SK-N-SH treated with all-trans-retinoic acid at 6 μM for 48 hours (cell line): ENCODE measurements around the gene CBX1.

ENCODE experiments used
- ATAC-seq: fragments of 200-7000 bp; cut with Tn5 transposase; 3 replicates; pipeline ENCODE4 v1.9.1; 2020; ENCODE audit warnings: mild to moderate bottlenecking, moderate library complexity
- ARNTL ChIP-seq: fragments of 450-650 bp; formaldehyde crosslinking; IDR thresholded peaks from 2 replicates; pipeline ENCODE4 v1.5.0; 2020; ENCODE audit warnings: low read depth, mild to moderate bottlenecking, moderate library complexity, borderline replicate concordance
- BACH2 ChIP-seq: fragments of 250-450 bp; sonication (Bioruptor Pico); IDR thresholded peaks from 2 replicates; pipeline ENCODE4 v1.9.0; 2021; ENCODE audit warnings: mild to moderate bottlenecking, borderline replicate concordance
- CSDC2 ChIP-seq: fragments of 250-450 bp; sonication (Bioruptor Pico); IDR thresholded peaks from 2 replicates; pipeline ENCODE4 v1.5.0; 2020; ENCODE audit warnings: mild to moderate bottlenecking, moderate library complexity
- GLIS3 ChIP-seq: fragments of 250-450 bp; sonication (Bioruptor Pico); IDR thresholded peaks from 2 replicates; pipeline ENCODE4 v1.5.0; 2020; ENCODE audit warnings: mild to moderate bottlenecking, moderate library complexity
- ISL1 ChIP-seq: fragments of 250-450 bp; sonication (Bioruptor Pico); IDR thresholded peaks from 2 replicates; pipeline ENCODE4 v2.1.2; 2022; ENCODE audit warnings: mild to moderate bottlenecking, moderate library complexity
- OSR1 ChIP-seq: fragments of 250-450 bp; sonication (Bioruptor Pico); IDR thresholded peaks from 2 replicates; pipeline ENCODE4 v1.8.0; 2022; ENCODE audit warnings: moderate library complexity, mild to moderate bottlenecking, inconsistent platforms
- PPARA ChIP-seq: fragments of 250-450 bp; sonication (Bioruptor Pico); IDR thresholded peaks from 2 replicates; pipeline ENCODE4 v1.5.0; 2020; ENCODE audit warnings: mild to moderate bottlenecking, borderline replicate concordance
- RARB ChIP-seq: fragments of 250-450 bp; sonication (Bioruptor Pico); IDR thresholded peaks from 2 replicates; pipeline ENCODE4 v1.8.0; 2021; ENCODE audit warnings: mild to moderate bottlenecking, moderate library complexity
- SNAI2 ChIP-seq: fragments of 250-450 bp; sonication (Bioruptor Pico); IDR thresholded peaks from 2 replicates; pipeline ENCODE4 v1.5.0; 2020; ENCODE audit warnings: mild to moderate bottlenecking, moderate library complexity
- TCF4 ChIP-seq: fragments of 250-450 bp; sonication (Bioruptor Pico); IDR thresholded peaks from 2 replicates; pipeline ENCODE4 v1.8.0; 2021; ENCODE audit warnings: mild to moderate bottlenecking, moderate library complexity, borderline replicate concordance
- TOX ChIP-seq: fragments of 250-450 bp; sonication (Bioruptor Pico); IDR thresholded peaks from 2 replicates; pipeline ENCODE4 v1.8.0; 2021; ENCODE audit warnings: mild to moderate bottlenecking, moderate library complexity, borderline replicate concordance
- ZC3H10 ChIP-seq: fragments of 250-450 bp; sonication (Bioruptor Pico); IDR thresholded peaks from 2 replicates; pipeline ENCODE4 v1.5.1; 2021; ENCODE audit warnings: mild to moderate bottlenecking, moderate library complexity
- ZFP3 ChIP-seq: fragments of 250-450 bp; sonication (Bioruptor Pico); IDR thresholded peaks from 2 replicates; pipeline ENCODE4 v1.5.0; 2020; ENCODE audit warnings: mild to moderate bottlenecking, moderate library complexity
- ZNF565 ChIP-seq: fragments of 450-650 bp; formaldehyde crosslinking; conservative IDR thresholded peaks from 2 replicates; pipeline ENCODE4 v1.5.0; 2020; ENCODE audit warnings: low read depth, mild to moderate bottlenecking, moderate library complexity
- ZNF70 ChIP-seq: fragments of 450-650 bp; formaldehyde crosslinking; IDR thresholded peaks from 2 replicates; pipeline ENCODE4 v1.5.0; 2020; ENCODE audit warnings: mild to moderate bottlenecking, moderate library complexity
- ZNF8 ChIP-seq: fragments of 450-650 bp; formaldehyde crosslinking; IDR thresholded peaks from 2 replicates; pipeline ENCODE4 v1.5.0; 2020; ENCODE audit warnings: mild to moderate bottlenecking, moderate library complexity
- TF ChIP-seq, protein P1 (sequence below): fragments of 250-450 bp; sonication (Bioruptor Pico); IDR thresholded peaks from 2 replicates; pipeline ENCODE4 v1.5.0; 2020; ENCODE audit warnings: mild to moderate bottlenecking, moderate library complexity
- TF ChIP-seq, protein P2 (sequence below): fragments of 250-450 bp; sonication (Bioruptor Pico); IDR thresholded peaks from 2 replicates; pipeline ENCODE4 v1.5.1; 2021; ENCODE audit warnings: mild to moderate bottlenecking, moderate library complexity
- TF ChIP-seq, protein P3 (sequence below): fragments of 250-450 bp; sonication (Bioruptor Pico); IDR thresholded peaks from 2 replicates; pipeline ENCODE4 v1.8.0; 2020; ENCODE audit warnings: mild to moderate bottlenecking, moderate library complexity, borderline replicate concordance
- TF ChIP-seq, protein P4 (sequence below): fragments of 250-450 bp; sonication (Bioruptor Pico); IDR thresholded peaks from 2 replicates; pipeline ENCODE4 v1.8.0; 2021; ENCODE audit warnings: low read depth, mild to moderate bottlenecking, moderate library complexity, borderline replicate concordance

CBX1 gene

DNA sequence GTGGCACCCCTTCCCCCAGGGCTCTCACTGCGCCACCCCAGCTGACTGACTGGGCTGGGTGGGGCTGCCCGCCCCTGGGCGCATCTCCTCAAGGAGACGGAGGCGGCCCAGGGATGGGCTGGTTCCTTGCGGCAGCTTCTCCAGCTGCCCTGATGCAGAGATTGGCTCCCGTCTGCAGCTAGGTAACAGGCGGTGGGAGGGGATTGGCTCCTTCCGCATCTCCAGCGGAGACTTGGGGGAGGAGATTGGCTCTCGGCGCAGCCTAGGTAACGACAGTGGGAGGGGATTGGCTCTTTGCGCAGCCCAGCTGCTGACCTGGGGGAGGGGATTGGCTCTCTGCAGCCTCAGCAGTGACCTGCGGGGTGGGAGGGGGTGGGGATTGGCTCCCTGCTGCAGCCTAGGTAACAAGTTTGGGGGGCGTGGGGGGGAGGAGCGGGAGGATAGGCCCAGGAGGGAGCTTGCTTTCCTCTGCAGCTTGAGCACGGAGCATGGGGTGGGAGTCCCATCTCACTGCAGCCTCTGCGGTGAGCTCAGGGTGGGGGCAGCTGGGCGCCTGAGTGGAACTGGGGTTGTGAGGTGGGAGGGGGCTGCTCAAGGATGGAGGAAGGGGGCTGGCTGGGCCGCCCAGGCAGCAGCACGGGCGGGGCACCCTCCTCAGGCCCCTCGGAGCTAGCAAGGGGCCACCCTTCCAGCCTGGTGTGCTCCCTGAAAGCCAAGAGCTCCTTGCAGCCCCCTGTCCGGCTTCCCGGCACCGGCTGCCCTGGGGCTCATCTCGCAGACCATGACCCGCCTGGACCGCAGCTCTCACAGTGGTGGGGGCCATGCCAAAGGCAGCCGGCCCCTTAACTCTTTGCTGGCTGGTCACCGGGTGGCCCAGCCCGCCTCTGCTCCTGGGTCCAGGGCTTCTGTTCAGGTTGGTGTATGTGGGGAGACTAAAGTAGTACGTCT is 46.8 kb downstream of the CBX1 start:
- ATAC-seq = peak; percentile 73
- TF ChIP-seq, protein P1, sequence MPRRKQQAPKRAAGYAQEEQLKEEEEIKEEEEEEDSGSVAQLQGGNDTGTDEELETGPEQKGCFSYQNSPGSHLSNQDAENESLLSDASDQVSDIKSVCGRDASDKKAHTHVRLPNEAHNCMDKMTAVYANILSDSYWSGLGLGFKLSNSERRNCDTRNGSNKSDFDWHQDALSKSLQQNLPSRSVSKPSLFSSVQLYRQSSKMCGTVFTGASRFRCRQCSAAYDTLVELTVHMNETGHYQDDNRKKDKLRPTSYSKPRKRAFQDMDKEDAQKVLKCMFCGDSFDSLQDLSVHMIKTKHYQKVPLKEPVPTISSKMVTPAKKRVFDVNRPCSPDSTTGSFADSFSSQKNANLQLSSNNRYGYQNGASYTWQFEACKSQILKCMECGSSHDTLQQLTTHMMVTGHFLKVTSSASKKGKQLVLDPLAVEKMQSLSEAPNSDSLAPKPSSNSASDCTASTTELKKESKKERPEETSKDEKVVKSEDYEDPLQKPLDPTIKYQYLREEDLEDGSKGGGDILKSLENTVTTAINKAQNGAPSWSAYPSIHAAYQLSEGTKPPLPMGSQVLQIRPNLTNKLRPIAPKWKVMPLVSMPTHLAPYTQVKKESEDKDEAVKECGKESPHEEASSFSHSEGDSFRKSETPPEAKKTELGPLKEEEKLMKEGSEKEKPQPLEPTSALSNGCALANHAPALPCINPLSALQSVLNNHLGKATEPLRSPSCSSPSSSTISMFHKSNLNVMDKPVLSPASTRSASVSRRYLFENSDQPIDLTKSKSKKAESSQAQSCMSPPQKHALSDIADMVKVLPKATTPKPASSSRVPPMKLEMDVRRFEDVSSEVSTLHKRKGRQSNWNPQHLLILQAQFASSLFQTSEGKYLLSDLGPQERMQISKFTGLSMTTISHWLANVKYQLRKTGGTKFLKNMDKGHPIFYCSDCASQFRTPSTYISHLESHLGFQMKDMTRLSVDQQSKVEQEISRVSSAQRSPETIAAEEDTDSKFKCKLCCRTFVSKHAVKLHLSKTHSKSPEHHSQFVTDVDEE (CRISPR knock-in tag) = peak; percentile 70
- TF ChIP-seq, protein P2, sequence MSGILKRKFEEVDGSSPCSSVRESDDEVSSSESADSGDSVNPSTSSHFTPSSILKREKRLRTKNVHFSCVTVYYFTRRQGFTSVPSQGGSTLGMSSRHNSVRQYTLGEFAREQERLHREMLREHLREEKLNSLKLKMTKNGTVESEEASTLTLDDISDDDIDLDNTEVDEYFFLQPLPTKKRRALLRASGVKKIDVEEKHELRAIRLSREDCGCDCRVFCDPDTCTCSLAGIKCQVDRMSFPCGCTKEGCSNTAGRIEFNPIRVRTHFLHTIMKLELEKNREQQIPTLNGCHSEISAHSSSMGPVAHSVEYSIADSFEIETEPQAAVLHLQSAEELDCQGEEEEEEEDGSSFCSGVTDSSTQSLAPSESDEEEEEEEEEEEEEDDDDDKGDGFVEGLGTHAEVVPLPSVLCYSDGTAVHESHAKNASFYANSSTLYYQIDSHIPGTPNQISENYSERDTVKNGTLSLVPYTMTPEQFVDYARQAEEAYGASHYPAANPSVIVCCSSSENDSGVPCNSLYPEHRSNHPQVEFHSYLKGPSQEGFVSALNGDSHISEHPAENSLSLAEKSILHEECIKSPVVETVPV (CRISPR knock-in tag) = no peak
- TF ChIP-seq TOX (no peak), SNAI2 (CRISPR knock-in tag) (no peak), ZFP3 (CRISPR knock-in tag) (no peak)

DNA sequence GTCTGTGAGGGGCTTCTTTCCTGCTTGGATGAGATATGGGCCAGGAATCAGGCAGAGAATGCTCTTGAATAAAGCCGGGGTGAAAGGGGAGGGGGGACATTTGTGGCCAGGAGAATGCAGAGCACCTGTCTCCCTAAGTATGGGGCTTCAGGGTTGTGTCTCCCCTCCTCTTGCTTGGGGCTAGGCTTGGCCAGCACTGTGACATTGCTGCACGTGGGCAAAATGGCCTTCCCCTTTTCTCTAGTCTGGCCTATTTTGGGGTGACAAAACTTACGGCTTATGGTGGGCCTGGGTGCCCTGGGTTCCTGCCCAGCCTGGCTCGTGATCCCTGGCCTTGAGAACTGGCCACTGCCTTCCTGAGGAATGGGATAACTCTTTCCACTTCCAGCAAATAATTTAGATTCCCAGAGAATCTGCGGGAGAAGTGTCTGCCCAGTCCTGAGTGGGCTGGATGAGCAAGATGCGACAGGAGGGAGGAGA is 47.5 kb downstream of the CBX1 start:
- ATAC-seq = no peak
- TF ChIP-seq PPARA (CRISPR knock-in tag) = no peak
- TF ChIP-seq ZNF70 (CRISPR knock-in tag) = no peak
- no peak for TF ChIP-seq TCF4
- TF ChIP-seq RARB = no peak
- no peak for TF ChIP-seq BACH2 (CRISPR knock-in tag)
- TF ChIP-seq, protein P2 (CRISPR knock-in tag) = no peak
- no peak for TF ChIP-seq ZC3H10 (CRISPR knock-in tag)
- no peak for TF ChIP-seq OSR1 (CRISPR knock-in tag)
- TF ChIP-seq GLIS3 (CRISPR knock-in tag) = no peak
- TF ChIP-seq ARNTL = no peak
- TF ChIP-seq ZNF8 (CRISPR knock-in tag) = no peak
- TF ChIP-seq ISL1 (CRISPR knock-in tag) = no peak
- no peak for TF ChIP-seq ZNF565 (CRISPR knock-in tag)
- TF ChIP-seq SNAI2 (CRISPR knock-in tag) = no peak
- TF ChIP-seq CSDC2 (CRISPR knock-in tag) = no peak
- TF ChIP-seq, protein P3, sequence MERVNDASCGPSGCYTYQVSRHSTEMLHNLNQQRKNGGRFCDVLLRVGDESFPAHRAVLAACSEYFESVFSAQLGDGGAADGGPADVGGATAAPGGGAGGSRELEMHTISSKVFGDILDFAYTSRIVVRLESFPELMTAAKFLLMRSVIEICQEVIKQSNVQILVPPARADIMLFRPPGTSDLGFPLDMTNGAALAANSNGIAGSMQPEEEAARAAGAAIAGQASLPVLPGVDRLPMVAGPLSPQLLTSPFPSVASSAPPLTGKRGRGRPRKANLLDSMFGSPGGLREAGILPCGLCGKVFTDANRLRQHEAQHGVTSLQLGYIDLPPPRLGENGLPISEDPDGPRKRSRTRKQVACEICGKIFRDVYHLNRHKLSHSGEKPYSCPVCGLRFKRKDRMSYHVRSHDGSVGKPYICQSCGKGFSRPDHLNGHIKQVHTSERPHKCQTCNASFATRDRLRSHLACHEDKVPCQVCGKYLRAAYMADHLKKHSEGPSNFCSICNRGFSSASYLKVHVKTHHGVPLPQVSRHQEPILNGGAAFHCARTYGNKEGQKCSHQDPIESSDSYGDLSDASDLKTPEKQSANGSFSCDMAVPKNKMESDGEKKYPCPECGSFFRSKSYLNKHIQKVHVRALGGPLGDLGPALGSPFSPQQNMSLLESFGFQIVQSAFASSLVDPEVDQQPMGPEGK = no peak
- TF ChIP-seq, protein P4, sequence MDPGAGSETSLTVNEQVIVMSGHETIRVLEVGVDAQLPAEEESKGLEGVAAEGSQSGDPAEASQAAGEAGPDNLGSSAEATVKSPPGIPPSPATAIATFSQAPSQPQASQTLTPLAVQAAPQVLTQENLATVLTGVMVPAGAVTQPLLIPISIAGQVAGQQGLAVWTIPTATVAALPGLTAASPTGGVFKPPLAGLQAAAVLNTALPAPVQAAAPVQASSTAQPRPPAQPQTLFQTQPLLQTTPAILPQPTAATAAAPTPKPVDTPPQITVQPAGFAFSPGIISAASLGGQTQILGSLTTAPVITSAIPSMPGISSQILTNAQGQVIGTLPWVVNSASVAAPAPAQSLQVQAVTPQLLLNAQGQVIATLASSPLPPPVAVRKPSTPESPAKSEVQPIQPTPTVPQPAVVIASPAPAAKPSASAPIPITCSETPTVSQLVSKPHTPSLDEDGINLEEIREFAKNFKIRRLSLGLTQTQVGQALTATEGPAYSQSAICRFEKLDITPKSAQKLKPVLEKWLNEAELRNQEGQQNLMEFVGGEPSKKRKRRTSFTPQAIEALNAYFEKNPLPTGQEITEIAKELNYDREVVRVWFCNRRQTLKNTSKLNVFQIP (CRISPR knock-in tag) = no peak
